ENCODE results near the gene MARCHF2. TPM values are rescaled to one million over a fixed set of nuclear protein-coding genes. Genes with fewer than 3 reads are reported as not detected.
A peak's percentile ranks its signal among the peaks of the same experiment; 100 is the strongest.

MARCHF2 gene
- total RNA-seq, 1 experiment from 2014 or later: 20.2 TPM

- no peak for DNase-seq (ENCODE audit: low spot score)
- TF ChIP-seq TCF7 (CRISPR knock-in tag; IDR thresholded peaks at IDR 0.05; ENCODE audit: low read depth) (no peak), ERG (CRISPR knock-in tag; IDR thresholded peaks at IDR 0.05) (no peak), NR2C2 (CRISPR knock-in tag; IDR thresholded peaks at IDR 0.05) (no peak)
- Mint-ChIP-seq H3K4me1 (peaks cover 59% of the 10 kb centered on the region), H3K36me3 (peaks cover 17% of the 10 kb centered on the region), H3K27me3 (ENCODE audit: low read depth) (no peaks in the 10 kb centered on the region), H3K4me3 (peak overlapping the region; percentile 84), H3K27ac (peak overlapping the region; percentile 97), H3K9me3 (no peaks in the 10 kb centered on the region)
- ChIA-PET CTCF (interaction anchor here (0.6 to 4.9 kb wide), 7 partner anchors 10 to 111 kb away, joined by 3 to 38 read pairs (median 5); partner anchors contain the start of gene MARCHF2), POLR2A (interaction anchor here (0.6 to 0.7 kb wide), 3 partner anchors 25 to 135 kb away, joined by 3 to 6 read pairs (median 3); partner anchors contain the start of gene ZNF414)
- no peak for ATAC-seq
Measured at GRCh38 chr19:8446061-8446709, 33.1 kb downstream of the MARCHF2 start.

DNA sequence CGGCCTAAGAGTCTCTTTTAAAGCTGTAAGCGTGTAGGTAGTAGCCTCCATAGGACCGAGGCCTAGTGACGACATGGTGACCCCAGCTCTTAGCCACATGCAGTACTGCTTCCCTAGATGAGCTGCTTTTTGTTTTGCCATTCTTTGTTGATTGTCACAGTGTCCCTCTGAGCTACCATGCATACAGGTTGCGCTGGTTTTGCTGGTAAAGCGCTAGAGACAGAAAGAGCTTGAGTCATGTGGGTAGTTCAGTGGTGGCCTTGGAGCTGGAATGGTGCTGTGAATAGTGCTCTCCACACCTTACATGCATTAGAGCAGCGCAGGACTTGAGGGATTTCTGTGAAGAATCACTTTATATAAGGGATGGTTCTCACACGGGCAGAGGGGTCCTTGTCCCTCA is 36.7 kb downstream of the MARCHF2 start:
- peaks cover 80% of the 10 kb centered on the region for H3K4me1 Mint-ChIP-seq
- H3K27me3 Mint-ChIP-seq (ENCODE audit: low read depth): no peaks in the 10 kb centered on the region
- H3K36me3 Mint-ChIP-seq: peaks cover 31% of the 10 kb centered on the region
- POLR2A ChIA-PET: interaction anchor here (0.5 kb wide), 1 partner anchor 61 kb away, joined by 5 read pairs; no protein-coding TSS in a partner anchor
- TF ChIP-seq FOXK1 (CRISPR knock-in tag; IDR thresholded peaks at IDR 0.05): peak; percentile 35; the same call in 1 of the 2 replicates
- TF ChIP-seq ZNF232 (CRISPR knock-in tag; IDR thresholded peaks at IDR 0.05): no peak
- DNase-seq (ENCODE audit: low spot score) (no peak), ATAC-seq (peak; percentile 54)
- H3K4me3 Mint-ChIP-seq: peak overlapping the region; percentile 51
- no peaks in the 10 kb centered on the region for H3K9me3 Mint-ChIP-seq
- CTCF ChIA-PET: interaction anchor here (1.0 to 4.9 kb wide), 9 partner anchors 26 to 131 kb away, joined by 3 to 38 read pairs (median 4); partner anchors contain the start of gene MARCHF2
- H3K27ac Mint-ChIP-seq: peak overlapping the region; percentile 92

- CTCF ChIA-PET: interaction anchor here (1.8 to 2.1 kb wide), 2 partner anchors 38 to 98 kb away, joined by 7 read pairs; partner anchors contain the start of gene MARCHF2
- H3K27ac Mint-ChIP-seq: peak overlapping the region; percentile 93
Measured at GRCh38 chr19:8451377-8451776, 38.3 kb downstream of the MARCHF2 start.

More at GRCh38 chr19:8451377-8451776, 38.3 kb downstream of the MARCHF2 start:
- no peak for ATAC-seq
- H3K36me3 Mint-ChIP-seq: peaks cover 36% of the 10 kb centered on the region
- TF ChIP-seq TCF7 (CRISPR knock-in tag; IDR thresholded peaks at IDR 0.05; ENCODE audit: low read depth) (no peak), E2F4 (CRISPR knock-in tag; IDR thresholded peaks at IDR 0.05; ENCODE audit: borderline replicate concordance, low read depth) (no peak), ZNF232 (CRISPR knock-in tag; IDR thresholded peaks at IDR 0.05) (no peak), CBFB (CRISPR knock-in tag; IDR thresholded peaks at IDR 0.05; ENCODE audit: low read depth) (no peak), NFYB (CRISPR knock-in tag; conservative IDR thresholded peaks at IDR 0.05; ENCODE audit: low read depth) (no peak), RORB (CRISPR knock-in tag; IDR thresholded peaks at IDR 0.05) (no peak), USF1 (CRISPR knock-in tag; IDR thresholded peaks at IDR 0.05) (no peak), TP53 (CRISPR knock-in tag; IDR thresholded peaks at IDR 0.05) (no peak), FOXK1 (CRISPR knock-in tag; IDR thresholded peaks at IDR 0.05) (no peak)
- TF ChIP-seq, protein P1, sequence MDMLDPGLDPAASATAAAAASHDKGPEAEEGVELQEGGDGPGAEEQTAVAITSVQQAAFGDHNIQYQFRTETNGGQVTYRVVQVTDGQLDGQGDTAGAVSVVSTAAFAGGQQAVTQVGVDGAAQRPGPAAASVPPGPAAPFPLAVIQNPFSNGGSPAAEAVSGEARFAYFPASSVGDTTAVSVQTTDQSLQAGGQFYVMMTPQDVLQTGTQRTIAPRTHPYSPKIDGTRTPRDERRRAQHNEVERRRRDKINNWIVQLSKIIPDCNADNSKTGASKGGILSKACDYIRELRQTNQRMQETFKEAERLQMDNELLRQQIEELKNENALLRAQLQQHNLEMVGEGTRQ (CRISPR knock-in tag; IDR thresholded peaks at IDR 0.05): no peak
- TF ChIP-seq, protein P2, sequence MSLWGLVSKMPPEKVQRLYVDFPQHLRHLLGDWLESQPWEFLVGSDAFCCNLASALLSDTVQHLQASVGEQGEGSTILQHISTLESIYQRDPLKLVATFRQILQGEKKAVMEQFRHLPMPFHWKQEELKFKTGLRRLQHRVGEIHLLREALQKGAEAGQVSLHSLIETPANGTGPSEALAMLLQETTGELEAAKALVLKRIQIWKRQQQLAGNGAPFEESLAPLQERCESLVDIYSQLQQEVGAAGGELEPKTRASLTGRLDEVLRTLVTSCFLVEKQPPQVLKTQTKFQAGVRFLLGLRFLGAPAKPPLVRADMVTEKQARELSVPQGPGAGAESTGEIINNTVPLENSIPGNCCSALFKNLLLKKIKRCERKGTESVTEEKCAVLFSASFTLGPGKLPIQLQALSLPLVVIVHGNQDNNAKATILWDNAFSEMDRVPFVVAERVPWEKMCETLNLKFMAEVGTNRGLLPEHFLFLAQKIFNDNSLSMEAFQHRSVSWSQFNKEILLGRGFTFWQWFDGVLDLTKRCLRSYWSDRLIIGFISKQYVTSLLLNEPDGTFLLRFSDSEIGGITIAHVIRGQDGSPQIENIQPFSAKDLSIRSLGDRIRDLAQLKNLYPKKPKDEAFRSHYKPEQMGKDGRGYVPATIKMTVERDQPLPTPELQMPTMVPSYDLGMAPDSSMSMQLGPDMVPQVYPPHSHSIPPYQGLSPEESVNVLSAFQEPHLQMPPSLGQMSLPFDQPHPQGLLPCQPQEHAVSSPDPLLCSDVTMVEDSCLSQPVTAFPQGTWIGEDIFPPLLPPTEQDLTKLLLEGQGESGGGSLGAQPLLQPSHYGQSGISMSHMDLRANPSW (CRISPR knock-in tag; conservative IDR thresholded peaks at IDR 0.05; ENCODE audit: low read depth): no peak
- no peak for DNase-seq (ENCODE audit: low spot score)
- peaks cover 89% of the 10 kb centered on the region for H3K4me1 Mint-ChIP-seq
- H3K4me3 Mint-ChIP-seq: peak overlapping the region; percentile 46
- no peaks in the 10 kb centered on the region for H3K27me3 Mint-ChIP-seq (ENCODE audit: low read depth)
- no peaks in the 10 kb centered on the region for H3K9me3 Mint-ChIP-seq
- POLR2A ChIA-PET: no interaction called here

Data from WTC11 (cell line).